Liver (tissue), 9 donors: ENCODE results near the gene KRT75. TPM values are rescaled to one million over a fixed set of nuclear protein-coding genes. Genes with fewer than 3 reads are reported as not detected.

Source experiments
- DNase-seq: peaks from one replicate; pipeline ENCODE4 v3.0.0-alpha.2; 2017; ENCODE audit warnings: low spot score
- H3K27ac ChIP-seq, 2 donors: one replicate each; pipeline ENCODE4 v1.7.0; 2013; ENCODE audit warnings: inconsistent platforms in 2 of 2, low read length in 2 of 2, control low read depth in 1 of 2, low read depth in 1 of 2, mild to moderate bottlenecking in 1 of 2
- H3K27me3 ChIP-seq, 4 donors: one replicate each; pipeline versions ENCODE4 v1.6.1 to v1.7.0; 2013; ENCODE audit warnings: low read length in 3 of 4, inconsistent platforms in 1 of 4, mild to moderate bottlenecking in 1 of 4, moderate library complexity in 1 of 4; ENCODE audit not compliant: control insufficient read depth in 4 of 4, insufficient read depth in 4 of 4
- H3K36me3 ChIP-seq, 4 donors: one replicate each; pipeline versions ENCODE4 v1.6.1 to v1.7.0; 2013; ENCODE audit warnings: low read length in 3 of 4, mild to moderate bottlenecking in 3 of 4, low read depth in 1 of 4, moderate library complexity in 1 of 4; ENCODE audit not compliant: control insufficient read depth in 4 of 4, insufficient read depth in 3 of 4
- H3K4me1 ChIP-seq, 4 donors: one replicate each; pipeline versions ENCODE4 v1.6.1 to v1.7.0; 2013; ENCODE audit warnings: low read length in 3 of 4, mild to moderate bottlenecking in 3 of 4, moderate library complexity in 1 of 4; ENCODE audit not compliant: control insufficient read depth in 4 of 4, insufficient read depth in 4 of 4
- H3K4me3 ChIP-seq, 3 donors: one replicate each; pipeline versions ENCODE4 v1.6.1 to v1.7.0; 2013; ENCODE audit warnings: low read length in 3 of 3, control low read depth in 1 of 3, low read depth in 1 of 3, mild to moderate bottlenecking in 1 of 3
- H3K9ac ChIP-seq, 2 donors: one replicate each; pipeline ENCODE4 v1.7.0; 2013; ENCODE audit warnings: low read length in 2 of 2, mild to moderate bottlenecking in 2 of 2, moderate library complexity in 2 of 2, control low read depth in 1 of 2, low read depth in 1 of 2
- H3K9me3 ChIP-seq, 4 donors: one replicate each; pipeline versions ENCODE4 v1.6.1 to v1.7.0; 2013; ENCODE audit warnings: low read length in 3 of 4; ENCODE audit not compliant: control insufficient read depth in 4 of 4
- ATF3 ChIP-seq: IDR thresholded peaks from 2 replicates; pipeline ENCODE4 v1.6.1; 2016; ENCODE audit warnings: antibody characterized with exemption
- CTCF ChIP-seq: fragments of 150-350 bp; IDR thresholded peaks from 2 replicates; pipeline ENCODE4 v1.5.1; 2017; ENCODE audit warnings: improper control_type of control experiment, low read depth, low read length; ENCODE audit not compliant: missing input control
- EGR1 ChIP-seq, 2 donors: IDR thresholded peaks; 2 replicates each; pipeline ENCODE4 v1.6.1; 2016 to 2018; ENCODE audit warnings: antibody characterized with exemption in 2 of 2, low read depth in 2 of 2
- FOXA1 ChIP-seq: IDR thresholded peaks from 2 replicates; pipeline ENCODE4 v1.6.1; 2016; ENCODE audit warnings: antibody characterized with exemption
- FOXA2 ChIP-seq: IDR thresholded peaks from 2 replicates; pipeline ENCODE4 v1.6.1; 2016; ENCODE audit warnings: antibody characterized with exemption
- HNF4G ChIP-seq: IDR thresholded peaks from 2 replicates; pipeline ENCODE4 v1.6.1; 2016; ENCODE audit warnings: antibody characterized with exemption
- JUND ChIP-seq, 2 donors: IDR thresholded peaks; 2 replicates each; pipeline ENCODE4 v1.6.1; 2016; ENCODE audit warnings: antibody characterized with exemption in 2 of 2
- MAX ChIP-seq: IDR thresholded peaks from 2 replicates; pipeline ENCODE4 v1.6.1; 2016; ENCODE audit warnings: antibody characterized with exemption
- RAD21 ChIP-seq, 2 donors: IDR thresholded peaks; 2 replicates each; pipeline ENCODE4 v1.6.1; 2016; ENCODE audit warnings: antibody characterized with exemption in 2 of 2, mild to moderate bottlenecking in 2 of 2
- TAF1 ChIP-seq: conservative IDR thresholded peaks from 2 replicates; pipeline ENCODE4 v1.6.1; 2016; ENCODE audit warnings: antibody characterized with exemption, mild to moderate bottlenecking
- ZBTB33 ChIP-seq: IDR thresholded peaks from 2 replicates; pipeline ENCODE4 v1.6.1; 2016; ENCODE audit warnings: antibody characterized with exemption
- WGBS: extraction: QIAGEN DNeasy Blood & Tissue Kit; methylation state at CpG from one replicate; pipeline ENCODE4 v1.1.7; 2013; 5-methylcytosine and 5-hydroxymethylcytosine counted together
- polyA plus RNA-seq, 2 donors: library from polyadenylated mRNA; stranded (reverse) in 1 of 2; unstranded in 1 of 2; fragments of 200-250 nt in 1 of 2; fragments of >200 nt in 1 of 2; fragmentation: Nextera tagmentation in 1 of 2; extraction: Ambion mirVana in 1 of 2; gene quantifications; one replicate each; pipeline versions ENCODE4 v1.2.1 to v1.2.3, GENCODE V29; 2013 to 2015
- total RNA-seq, 2 donors: library from RNA; depleted of rRNA; stranded (reverse); fragments of >200 nt; gene quantifications; one replicate each; pipeline ENCODE4 v1.2.3, GENCODE V29; 2014
- donor health status: healthy.
- donor health status: healthy.
- donor health status: healthy.
- donor health status: healthy.
- donor health status: healthy.

KRT75 gene
- total and polyA plus RNA-seq, 4 donors, result not detected

GRCh38 chr12:52381206-52381605, 53.0 kb downstream of the KRT75 start:
- Histone ChIP-seq H3K4me3 (no peak overlapping the region), H3K36me3 (no peaks in the 10 kb centered on the region), H3K9ac (no peak overlapping the region), H3K27me3 (no peaks in the 10 kb centered on the region), H3K4me1 (no peaks in the 10 kb centered on the region), H3K9me3 (no peaks in the 10 kb centered on the region), H3K27ac (no peak overlapping the region)
- 90% methylated on average over 8 of the region's 8 CpGs for WGBS
- no peak for DNase-seq
- no peak for TF ChIP-seq FOXA1
- TF ChIP-seq ZBTB33, result no peak
- no peak for TF ChIP-seq JUND (IDR thresholded peaks at IDR 0.05)
- no peak for TF ChIP-seq FOXA2
- TF ChIP-seq TAF1, result no peak
- TF ChIP-seq MAX, result no peak

GRCh38 chr12:52380271-52380694, 53.9 kb downstream of the KRT75 start:
- WGBS, result 61% methylated on average over 15 of the region's 15 CpGs

GRCh38 chr12:52379536-52379935, 54.6 kb downstream of the KRT75 start:
- TF ChIP-seq HNF4G (no peak), ATF3 (no peak), FOXA2 (no peak)
- Histone ChIP-seq H3K9me3 (no peaks in the 10 kb centered on the region), H3K4me3 (no peak overlapping the region), H3K27me3 (no peaks in the 10 kb centered on the region), H3K4me1 (no peaks in the 10 kb centered on the region), H3K9ac (no peak overlapping the region), H3K36me3 (no peaks in the 10 kb centered on the region), H3K27ac (no peak overlapping the region)
- 91% methylated on average over 6 of the region's 6 CpGs for WGBS
- no peak for DNase-seq

More at GRCh38 chr12:52380271-52380694, 53.9 kb downstream of the KRT75 start:
- Histone ChIP-seq H3K4me1 (no peaks in the 10 kb centered on the region), H3K9ac (no peak overlapping the region), H3K27me3 (no peaks in the 10 kb centered on the region), H3K36me3 (no peaks in the 10 kb centered on the region), H3K27ac (no peak overlapping the region), H3K9me3 (no peaks in the 10 kb centered on the region), H3K4me3 (no peak overlapping the region)
- no peak for TF ChIP-seq ATF3
- peak; percentile 23 for TF ChIP-seq CTCF
- TF ChIP-seq EGR1 (IDR thresholded peaks at IDR 0.05; ENCODE audit: low read depth in 2 of 2), result no peak
- TF ChIP-seq RAD21 (IDR thresholded peaks at IDR 0.05), result peak in 1 of 2 donors; percentile 32
- no peak for DNase-seq
